ENCODE measurements around the gene EFNA3.

The EFNA3 gene

GRCh38 chr1:155068599-155068998, 10.0 kb upstream of the EFNA3 start:
- no peak overlapping the region for H3K4me3 ChIP-seq (replicated peaks; ENCODE audit: low read depth, low read length)
- no peak for TF ChIP-seq CTCF (IDR thresholded peaks at IDR 0.05; ENCODE audit: low read depth, low read length, missing control alignments)
- no peak for DNase-seq (ENCODE audit: extremely low read depth, low read depth)

GRCh38 chr1:155069551-155070157, 9.0 kb upstream of the EFNA3 start:
- DNase-seq (ENCODE audit: extremely low read depth, low read depth): no peak

GRCh38 chr1:155070158-155070621, 8.4 kb upstream of the EFNA3 start:
- H3K4me3 ChIP-seq (replicated peaks; ENCODE audit: low read depth, low read length): peak overlapping the region; percentile 28; the same call in 1 of the 2 replicates
- no peak for TF ChIP-seq CTCF (IDR thresholded peaks at IDR 0.05; ENCODE audit: low read depth, low read length, missing control alignments)
- DNase-seq (ENCODE audit: extremely low read depth, low read depth): no peak

More at GRCh38 chr1:155069551-155070157, 9.0 kb upstream of the EFNA3 start:
- TF ChIP-seq CTCF (IDR thresholded peaks at IDR 0.05; ENCODE audit: low read depth, low read length, missing control alignments): no peak
- no peak overlapping the region for H3K4me3 ChIP-seq (replicated peaks; ENCODE audit: low read depth, low read length)

GRCh38 chr1:155070721-155071569, 7.7 kb upstream of the EFNA3 start:
- peak; percentile 24 for TF ChIP-seq CTCF (IDR thresholded peaks at IDR 0.05; ENCODE audit: low read depth, low read length, missing control alignments)
- no peak for DNase-seq (ENCODE audit: extremely low read depth, low read depth)
- peak overlapping the region; percentile 28 for H3K4me3 ChIP-seq (replicated peaks; ENCODE audit: low read depth, low read length)

GRCh38 chr1:155071701-155072100, 6.9 kb upstream of the EFNA3 start:
- DNase-seq (ENCODE audit: extremely low read depth, low read depth): no peak
- no peak for TF ChIP-seq CTCF (IDR thresholded peaks at IDR 0.05; ENCODE audit: low read depth, low read length, missing control alignments)

GRCh38 chr1:155072531-155073289, 5.9 kb upstream of the EFNA3 start:
- H3K4me3 ChIP-seq (replicated peaks; ENCODE audit: low read depth, low read length): no peak overlapping the region
- no peak for DNase-seq (ENCODE audit: extremely low read depth, low read depth)
- no peak for TF ChIP-seq CTCF (IDR thresholded peaks at IDR 0.05; ENCODE audit: low read depth, low read length, missing control alignments)

More at GRCh38 chr1:155071701-155072100, 6.9 kb upstream of the EFNA3 start:
- H3K4me3 ChIP-seq (replicated peaks; ENCODE audit: low read depth, low read length): no peak overlapping the region

Data from HFF-Myc (cell line).